ENCODE data around the gene SYNE1.

DNA sequence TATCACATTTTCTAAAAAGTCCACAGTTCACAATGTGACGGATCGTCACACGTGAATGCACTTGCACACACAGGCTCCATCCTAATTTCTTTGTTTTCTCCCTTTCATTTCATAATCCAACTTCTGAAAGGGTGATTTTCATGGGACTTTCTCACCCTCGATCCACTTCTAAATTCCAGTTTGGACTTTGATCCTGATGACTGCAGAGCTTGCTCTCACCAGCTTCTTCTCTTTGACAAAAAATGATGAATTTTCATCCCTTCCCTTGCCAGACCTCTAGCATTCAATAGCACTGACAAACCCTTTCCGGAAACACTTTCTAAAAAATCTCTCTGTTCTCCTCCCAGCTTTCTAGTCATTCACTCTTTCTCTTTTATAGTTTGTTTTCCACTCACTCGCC is 341.2 kb downstream of the SYNE1 start:
- TF ChIP-seq, protein P1, sequence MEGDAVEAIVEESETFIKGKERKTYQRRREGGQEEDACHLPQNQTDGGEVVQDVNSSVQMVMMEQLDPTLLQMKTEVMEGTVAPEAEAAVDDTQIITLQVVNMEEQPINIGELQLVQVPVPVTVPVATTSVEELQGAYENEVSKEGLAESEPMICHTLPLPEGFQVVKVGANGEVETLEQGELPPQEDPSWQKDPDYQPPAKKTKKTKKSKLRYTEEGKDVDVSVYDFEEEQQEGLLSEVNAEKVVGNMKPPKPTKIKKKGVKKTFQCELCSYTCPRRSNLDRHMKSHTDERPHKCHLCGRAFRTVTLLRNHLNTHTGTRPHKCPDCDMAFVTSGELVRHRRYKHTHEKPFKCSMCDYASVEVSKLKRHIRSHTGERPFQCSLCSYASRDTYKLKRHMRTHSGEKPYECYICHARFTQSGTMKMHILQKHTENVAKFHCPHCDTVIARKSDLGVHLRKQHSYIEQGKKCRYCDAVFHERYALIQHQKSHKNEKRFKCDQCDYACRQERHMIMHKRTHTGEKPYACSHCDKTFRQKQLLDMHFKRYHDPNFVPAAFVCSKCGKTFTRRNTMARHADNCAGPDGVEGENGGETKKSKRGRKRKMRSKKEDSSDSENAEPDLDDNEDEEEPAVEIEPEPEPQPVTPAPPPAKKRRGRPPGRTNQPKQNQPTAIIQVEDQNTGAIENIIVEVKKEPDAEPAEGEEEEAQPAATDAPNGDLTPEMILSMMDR (IDR thresholded peaks at IDR 0.05; ENCODE audit: poor library complexity, severe bottlenecking) = no peak
- no peak for TF ChIP-seq EP300 (conservative IDR thresholded peaks at IDR 0.05; ENCODE audit: poor library complexity, severe bottlenecking)
- TF ChIP-seq TAF1 (IDR thresholded peaks at IDR 0.05; ENCODE audit: low read depth) = no peak
- TF ChIP-seq EZH2 (IDR thresholded peaks at IDR 0.05; ENCODE audit: borderline replicate concordance, insufficient read depth, low read length, poor library complexity, severe bottlenecking) = no peak
- no peak for TF ChIP-seq RAD21 (conservative IDR thresholded peaks at IDR 0.05)
- TF ChIP-seq POLR2AphosphoS5 (IDR thresholded peaks at IDR 0.05) = no peak
- no peak for TF ChIP-seq SMC3 (conservative IDR thresholded peaks at IDR 0.05; ENCODE audit: poor library complexity)
- TF ChIP-seq REST (IDR thresholded peaks at IDR 0.05; ENCODE audit: borderline replicate concordance) = no peak
- no peak for TF ChIP-seq MXI1 (conservative IDR thresholded peaks at IDR 0.05; ENCODE audit: poor library complexity, severe bottlenecking)
